Measurements from ENCODE around the gene RASSF4.

DNA sequence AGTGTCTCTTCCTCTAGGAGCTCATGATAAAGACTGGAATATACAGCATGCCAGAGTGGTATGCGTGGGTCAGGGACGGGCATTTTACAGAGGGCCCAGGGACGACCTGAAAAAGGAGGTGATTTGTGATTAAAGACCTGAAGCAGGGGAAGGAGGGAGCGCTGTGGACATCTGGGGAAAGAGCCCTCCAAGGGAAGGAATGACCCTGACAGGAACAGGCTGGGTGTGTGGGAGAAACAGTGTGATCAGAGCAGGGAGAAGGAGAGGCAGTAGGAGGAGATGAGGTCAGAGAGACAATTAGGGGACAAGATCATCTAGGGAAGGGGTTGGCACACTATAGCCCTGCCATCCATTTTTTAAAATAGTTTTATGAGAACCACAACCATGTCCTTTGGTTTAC, 3.4 kb upstream of the RASSF4 start:
- TF ChIP-seq ZNF510 (tag by site-specific recombination; IDR thresholded peaks at IDR 0.05; ENCODE audit: insufficient replicate concordance) = no peak
- TF ChIP-seq, protein P1, sequence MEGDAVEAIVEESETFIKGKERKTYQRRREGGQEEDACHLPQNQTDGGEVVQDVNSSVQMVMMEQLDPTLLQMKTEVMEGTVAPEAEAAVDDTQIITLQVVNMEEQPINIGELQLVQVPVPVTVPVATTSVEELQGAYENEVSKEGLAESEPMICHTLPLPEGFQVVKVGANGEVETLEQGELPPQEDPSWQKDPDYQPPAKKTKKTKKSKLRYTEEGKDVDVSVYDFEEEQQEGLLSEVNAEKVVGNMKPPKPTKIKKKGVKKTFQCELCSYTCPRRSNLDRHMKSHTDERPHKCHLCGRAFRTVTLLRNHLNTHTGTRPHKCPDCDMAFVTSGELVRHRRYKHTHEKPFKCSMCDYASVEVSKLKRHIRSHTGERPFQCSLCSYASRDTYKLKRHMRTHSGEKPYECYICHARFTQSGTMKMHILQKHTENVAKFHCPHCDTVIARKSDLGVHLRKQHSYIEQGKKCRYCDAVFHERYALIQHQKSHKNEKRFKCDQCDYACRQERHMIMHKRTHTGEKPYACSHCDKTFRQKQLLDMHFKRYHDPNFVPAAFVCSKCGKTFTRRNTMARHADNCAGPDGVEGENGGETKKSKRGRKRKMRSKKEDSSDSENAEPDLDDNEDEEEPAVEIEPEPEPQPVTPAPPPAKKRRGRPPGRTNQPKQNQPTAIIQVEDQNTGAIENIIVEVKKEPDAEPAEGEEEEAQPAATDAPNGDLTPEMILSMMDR (tag by site-specific recombination; IDR thresholded peaks at IDR 0.05) = no peak
- TF ChIP-seq, protein P2, sequence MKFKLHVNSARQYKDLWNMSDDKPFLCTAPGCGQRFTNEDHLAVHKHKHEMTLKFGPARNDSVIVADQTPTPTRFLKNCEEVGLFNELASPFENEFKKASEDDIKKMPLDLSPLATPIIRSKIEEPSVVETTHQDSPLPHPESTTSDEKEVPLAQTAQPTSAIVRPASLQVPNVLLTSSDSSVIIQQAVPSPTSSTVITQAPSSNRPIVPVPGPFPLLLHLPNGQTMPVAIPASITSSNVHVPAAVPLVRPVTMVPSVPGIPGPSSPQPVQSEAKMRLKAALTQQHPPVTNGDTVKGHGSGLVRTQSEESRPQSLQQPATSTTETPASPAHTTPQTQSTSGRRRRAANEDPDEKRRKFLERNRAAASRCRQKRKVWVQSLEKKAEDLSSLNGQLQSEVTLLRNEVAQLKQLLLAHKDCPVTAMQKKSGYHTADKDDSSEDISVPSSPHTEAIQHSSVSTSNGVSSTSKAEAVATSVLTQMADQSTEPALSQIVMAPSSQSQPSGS (tag by site-specific recombination; IDR thresholded peaks at IDR 0.05; ENCODE audit: low read depth) = no peak
- TF ChIP-seq, protein P3, sequence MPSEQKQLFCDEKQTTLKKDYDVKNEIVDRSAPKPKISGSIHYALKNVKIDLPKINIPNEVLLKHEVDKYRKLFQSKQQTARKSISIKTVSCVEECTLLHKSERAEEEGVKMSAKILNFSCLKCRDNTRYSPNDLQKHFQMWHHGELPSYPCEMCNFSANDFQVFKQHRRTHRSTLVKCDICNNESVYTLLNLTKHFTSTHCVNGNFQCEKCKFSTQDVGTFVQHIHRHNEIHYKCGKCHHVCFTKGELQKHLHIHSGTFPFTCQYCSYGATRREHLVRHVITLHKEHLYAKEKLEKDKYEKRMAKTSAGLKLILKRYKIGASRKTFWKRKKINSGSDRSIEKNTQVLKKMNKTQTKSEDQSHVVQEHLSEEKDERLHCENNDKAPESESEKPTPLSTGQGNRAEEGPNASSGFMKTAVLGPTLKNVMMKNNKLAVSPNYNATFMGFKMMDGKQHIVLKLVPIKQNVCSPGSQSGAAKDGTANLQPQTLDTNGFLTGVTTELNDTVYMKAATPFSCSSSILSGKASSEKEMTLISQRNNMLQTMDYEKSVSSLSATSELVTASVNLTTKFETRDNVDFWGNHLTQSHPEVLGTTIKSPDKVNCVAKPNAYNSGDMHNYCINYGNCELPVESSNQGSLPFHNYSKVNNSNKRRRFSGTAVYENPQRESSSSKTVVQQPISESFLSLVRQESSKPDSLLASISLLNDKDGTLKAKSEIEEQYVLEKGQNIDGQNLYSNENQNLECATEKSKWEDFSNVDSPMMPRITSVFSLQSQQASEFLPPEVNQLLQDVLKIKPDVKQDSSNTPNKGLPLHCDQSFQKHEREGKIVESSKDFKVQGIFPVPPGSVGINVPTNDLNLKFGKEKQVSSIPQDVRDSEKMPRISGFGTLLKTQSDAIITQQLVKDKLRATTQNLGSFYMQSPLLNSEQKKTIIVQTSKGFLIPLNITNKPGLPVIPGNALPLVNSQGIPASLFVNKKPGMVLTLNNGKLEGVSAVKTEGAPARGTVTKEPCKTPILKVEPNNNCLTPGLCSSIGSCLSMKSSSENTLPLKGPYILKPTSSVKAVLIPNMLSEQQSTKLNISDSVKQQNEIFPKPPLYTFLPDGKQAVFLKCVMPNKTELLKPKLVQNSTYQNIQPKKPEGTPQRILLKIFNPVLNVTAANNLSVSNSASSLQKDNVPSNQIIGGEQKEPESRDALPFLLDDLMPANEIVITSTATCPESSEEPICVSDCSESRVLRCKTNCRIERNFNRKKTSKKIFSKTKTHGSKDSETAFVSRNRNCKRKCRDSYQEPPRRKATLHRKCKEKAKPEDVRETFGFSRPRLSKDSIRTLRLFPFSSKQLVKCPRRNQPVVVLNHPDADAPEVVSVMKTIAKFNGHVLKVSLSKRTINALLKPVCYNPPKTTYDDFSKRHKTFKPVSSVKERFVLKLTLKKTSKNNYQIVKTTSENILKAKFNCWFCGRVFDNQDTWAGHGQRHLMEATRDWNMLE (tag by site-specific recombination; conservative IDR thresholded peaks at IDR 0.05; ENCODE audit: low read depth) = no peak
